Activated CD4-positive, alpha-beta T cell treated with anti-CD3 and anti-CD28 coated beads, Interleukin-2, amount 50 U/mL, for 48 hours (primary cell): ENCODE results near the gene KLHL1.

ENCODE experiments used
- DNase-seq, 2 experiments: peaks; one replicate each; pipeline ENCODE4 v3.0.0-alpha.2; 2020

KLHL1 gene

DNA sequence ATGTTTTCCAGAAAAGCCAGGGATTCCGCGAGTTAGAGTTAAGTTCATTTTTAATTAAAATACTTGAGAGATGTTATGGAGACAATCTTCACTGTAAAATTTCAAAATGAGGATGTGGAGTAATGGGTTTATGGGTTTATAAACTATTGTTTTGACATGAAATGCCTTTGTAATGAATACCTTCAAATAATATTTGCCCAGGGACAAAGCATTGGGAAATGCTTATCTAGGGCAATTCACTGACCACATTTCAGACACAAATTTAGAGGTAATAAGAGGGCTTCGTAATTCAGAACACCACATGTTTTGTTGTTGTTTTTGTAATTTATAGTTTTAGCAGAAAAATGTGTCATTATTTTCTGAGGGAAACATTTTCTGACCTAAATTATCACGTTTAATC, 241.7 kb downstream of the KLHL1 start:
- DNase-seq, result no peak

DNA sequence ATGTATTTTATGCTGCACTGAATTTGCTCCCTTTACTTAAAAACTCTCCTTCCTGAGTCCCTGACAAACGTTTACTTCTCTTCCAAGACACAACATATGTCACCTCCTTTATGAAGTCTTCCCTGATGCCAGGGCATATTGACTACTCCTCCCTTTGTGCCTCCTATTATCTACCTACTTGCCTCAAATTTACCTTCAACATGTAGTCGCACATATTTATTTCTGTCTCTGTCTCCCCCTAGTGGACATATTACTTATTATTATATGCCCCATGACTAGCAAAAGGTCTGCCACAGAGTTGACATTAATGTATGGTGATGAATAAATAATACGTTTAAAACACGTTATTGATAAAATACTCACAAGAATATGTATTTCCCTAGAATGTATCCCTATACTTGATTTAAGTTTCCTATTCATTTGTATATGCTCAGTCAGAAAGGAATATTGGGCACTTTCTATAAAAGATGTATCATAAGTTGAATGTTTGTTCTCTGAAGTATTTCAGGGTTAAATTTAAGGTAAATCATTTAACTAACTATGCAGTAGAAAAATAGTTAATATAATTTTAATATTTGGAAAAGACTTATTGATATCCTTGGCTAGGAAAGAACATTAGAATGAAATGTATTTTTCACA, 250.9 kb downstream of the KLHL1 start:
- DNase-seq, result no peak

GRCh38 chr13:69856331-69856730, 251.9 kb downstream of the KLHL1 start:
- no peak for DNase-seq

DNA sequence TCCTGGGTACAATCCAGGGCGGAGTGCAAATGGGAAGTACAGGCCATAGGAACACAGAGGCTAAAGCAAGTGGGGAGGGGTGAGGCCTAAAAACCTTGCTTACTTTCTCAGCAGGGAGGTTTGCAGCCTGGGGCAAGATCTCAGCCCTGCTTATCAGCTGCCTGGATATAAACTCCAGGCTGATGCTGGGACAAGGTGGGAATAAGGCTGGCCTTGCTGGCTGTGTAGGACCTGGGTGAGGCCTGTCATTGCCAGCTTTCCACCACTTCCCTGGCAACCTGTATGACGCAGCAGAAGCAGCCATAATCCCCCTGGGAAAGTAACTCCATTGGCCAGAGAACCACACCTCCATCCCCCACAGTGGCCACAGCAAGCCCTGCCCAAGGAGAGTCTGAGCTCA, 279.7 kb downstream of the KLHL1 start:
- DNase-seq, result no peak

- no peak for DNase-seq
These were observed 288.1 kb downstream of the KLHL1 start for GRCh38 chr13:69820180-69820579.

DNA sequence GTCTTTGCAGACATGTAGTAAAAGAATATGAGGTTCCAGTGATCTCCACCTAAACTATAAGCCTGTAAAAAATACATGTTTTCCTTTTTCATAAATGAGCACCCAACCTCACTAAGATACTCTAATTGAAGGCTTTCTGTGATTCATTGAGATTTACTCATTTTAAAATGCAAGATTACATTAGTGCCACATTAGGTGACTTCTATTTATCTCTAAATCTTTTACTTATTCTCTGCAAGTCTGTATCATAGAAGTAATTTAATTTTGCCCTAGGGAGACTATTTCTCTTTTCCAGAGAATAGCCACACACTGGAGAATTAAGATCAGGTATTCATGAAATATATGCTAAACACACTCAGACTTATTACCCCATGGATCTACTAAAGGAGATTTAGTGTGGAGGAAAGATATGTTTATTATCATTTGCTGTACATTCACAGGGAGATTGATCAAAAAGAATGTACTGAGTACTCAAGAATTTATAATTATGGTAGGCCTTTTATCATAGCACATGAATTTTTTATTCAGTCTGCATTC, 290.9 kb downstream of the KLHL1 start:
- DNase-seq, result no peak

DNA sequence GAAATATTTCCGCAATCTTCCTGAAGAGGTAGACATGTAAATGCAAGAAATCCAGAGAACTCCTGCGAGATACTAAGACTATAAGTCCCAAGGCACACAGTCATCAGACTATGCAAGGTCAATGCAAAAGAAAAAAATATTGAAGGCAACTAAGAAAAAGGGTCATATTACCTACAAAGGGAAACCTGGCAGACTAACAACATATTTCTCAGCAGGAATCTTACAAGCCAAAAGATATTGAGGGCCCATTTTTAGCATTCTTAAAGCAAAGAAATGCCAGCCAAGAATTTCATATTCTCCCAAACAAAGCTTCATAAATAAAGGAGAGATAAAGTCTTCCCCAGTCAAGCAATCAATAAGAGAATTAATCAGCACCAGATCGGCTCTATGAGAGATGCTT, 299.1 kb downstream of the KLHL1 start:
- no peak for DNase-seq

GRCh38 chr13:69796256-69796655, 312.0 kb downstream of the KLHL1 start:
- no peak for DNase-seq

- DNase-seq, result no peak
These were observed 314.3 kb downstream of the KLHL1 start for GRCh38 chr13:69793783-69794453.

- no peak for DNase-seq
These were observed 331.3 kb downstream of the KLHL1 start for GRCh38 chr13:69776937-69777336.

- no peak for DNase-seq
These were observed 338.6 kb downstream of the KLHL1 start for GRCh38 chr13:69769608-69770007.

- DNase-seq, result no peak
These were observed 346.7 kb downstream of the KLHL1 start for GRCh38 chr13:69761581-69761980.

GRCh38 chr13:69755101-69755500, 353.2 kb downstream of the KLHL1 start:
- no peak for DNase-seq

GRCh38 chr13:69751259-69751658, 357.0 kb downstream of the KLHL1 start:
- DNase-seq, result no peak

- no peak for DNase-seq
These were observed 370.9 kb downstream of the KLHL1 start for GRCh38 chr13:69737129-69737935.

- no peak for DNase-seq
These were observed 386.6 kb downstream of the KLHL1 start for GRCh38 chr13:69721631-69722030.

GRCh38 chr13:69720278-69720983, 387.8 kb downstream of the KLHL1 start:
- no peak for DNase-seq

DNA sequence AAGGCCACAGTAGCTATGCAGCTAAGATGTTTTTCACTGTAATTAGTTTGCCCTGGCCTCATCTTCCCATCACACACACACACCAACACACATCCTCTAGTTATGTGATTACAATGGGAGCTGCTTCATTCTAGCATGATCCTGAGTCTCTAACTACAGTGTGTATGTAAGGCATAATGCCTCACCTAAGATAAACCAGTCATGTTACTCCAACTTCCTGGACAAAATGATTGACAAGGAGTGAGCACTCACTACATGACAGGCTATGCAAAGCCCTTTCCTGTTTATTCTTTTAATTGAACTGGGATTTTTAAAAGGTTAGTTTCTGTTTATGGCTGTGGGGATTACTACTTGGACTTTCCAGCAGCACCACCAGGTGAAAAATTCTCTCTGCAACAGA, 401.4 kb downstream of the KLHL1 start:
- no peak for DNase-seq

DNA sequence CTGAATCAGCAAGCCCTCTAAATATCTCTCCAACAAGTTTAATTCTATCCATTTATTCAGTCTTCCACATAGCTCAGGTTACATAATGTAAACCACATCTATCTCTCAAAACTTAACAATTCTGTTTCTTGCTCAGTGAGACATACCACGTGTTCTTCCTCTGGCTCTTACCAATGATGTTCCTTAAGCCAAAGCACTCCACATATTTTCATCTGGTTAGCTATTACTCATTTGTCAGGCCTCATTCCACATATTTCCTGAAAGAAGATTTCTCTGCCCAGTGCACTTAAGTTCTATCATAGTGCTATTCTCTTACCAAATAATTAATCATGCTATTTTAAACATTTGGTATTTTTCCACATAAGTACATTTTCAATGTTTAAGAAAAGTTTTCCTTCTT, 403.9 kb downstream of the KLHL1 start:
- no peak for DNase-seq

- DNase-seq, result no peak
These were observed 417.3 kb downstream of the KLHL1 start for GRCh38 chr13:69690999-69691398.

DNA sequence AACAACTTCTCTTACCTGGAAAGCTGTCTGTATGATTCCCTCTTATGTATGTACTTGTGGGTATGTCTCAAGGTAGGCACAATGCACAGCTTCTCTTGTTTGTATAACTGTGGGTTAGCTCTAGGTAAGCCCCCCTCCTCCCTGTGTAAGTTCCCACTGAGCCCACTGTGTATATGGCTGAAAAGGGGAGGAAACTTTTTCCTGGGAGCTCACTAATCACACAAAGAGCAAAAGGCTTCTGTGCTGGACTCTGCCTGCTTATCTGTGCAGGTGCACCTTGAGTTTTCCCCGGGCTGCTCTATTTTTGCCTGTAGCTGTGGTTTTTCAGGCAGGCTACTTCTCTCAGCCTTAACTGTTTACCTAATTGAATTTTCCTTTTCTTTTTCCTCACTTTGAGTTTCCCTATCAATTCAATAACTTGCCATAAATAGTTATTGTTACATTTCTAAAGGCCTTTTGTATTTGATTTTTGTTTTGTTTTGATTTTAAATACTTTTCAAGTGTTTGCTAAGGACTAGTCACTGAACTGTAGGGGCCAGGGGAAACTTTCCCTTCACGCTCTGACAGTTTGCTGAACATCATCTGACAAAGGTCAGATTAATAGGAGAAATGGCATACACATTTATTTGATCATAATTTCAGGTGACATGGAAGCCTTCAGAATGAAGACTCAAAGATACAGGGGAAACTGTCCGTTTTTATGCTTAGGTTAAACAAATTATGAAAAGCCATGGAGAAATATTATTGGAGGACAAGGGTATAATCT, 424.1 kb downstream of the KLHL1 start:
- DNase-seq, result no peak

DNA sequence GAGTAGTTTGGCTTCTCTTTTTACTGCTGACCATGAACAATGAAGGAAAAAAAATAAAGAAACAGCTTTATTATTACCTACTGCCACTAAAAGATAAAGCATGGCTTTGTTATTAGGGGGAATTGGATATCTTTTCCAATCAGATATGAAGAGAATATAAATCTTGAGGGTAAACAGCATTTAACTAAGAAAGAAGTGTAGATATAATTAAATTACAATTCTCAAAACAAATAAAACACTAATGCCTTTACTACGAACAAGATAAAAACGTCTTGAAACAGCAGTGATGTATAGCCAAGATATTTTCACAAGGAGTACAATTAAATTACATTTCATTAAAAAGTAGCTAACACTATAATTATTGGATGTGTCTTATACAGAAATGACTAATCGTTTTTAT, 426.5 kb downstream of the KLHL1 start:
- no peak for DNase-seq
